Stimulated activated CD4-positive, alpha-beta T cell treated with anti-CD3 and anti-CD28 coated beads, Interleukin-12 subunit alpha, Interleukin-12 subunit beta, amount 100 ng/mL, for 48 hours (primary cell): ENCODE data around the gene ALS2CL.
A peak's percentile ranks its signal among the peaks of the same experiment; 100 is the strongest.
"Not testable (repeated sequence)": the region's sequence is repeated elsewhere in the genome, so short reads cannot be mapped to it uniquely, and the experiment has no call there.

ENCODE experiments used
- DNase-seq, 3 donors: peaks; one replicate each; pipeline ENCODE4 v3.0.0-alpha.2; 2020; ENCODE audit warnings: low read depth in 2 of 3, low spot score in 1 of 3

ALS2CL gene

DNA sequence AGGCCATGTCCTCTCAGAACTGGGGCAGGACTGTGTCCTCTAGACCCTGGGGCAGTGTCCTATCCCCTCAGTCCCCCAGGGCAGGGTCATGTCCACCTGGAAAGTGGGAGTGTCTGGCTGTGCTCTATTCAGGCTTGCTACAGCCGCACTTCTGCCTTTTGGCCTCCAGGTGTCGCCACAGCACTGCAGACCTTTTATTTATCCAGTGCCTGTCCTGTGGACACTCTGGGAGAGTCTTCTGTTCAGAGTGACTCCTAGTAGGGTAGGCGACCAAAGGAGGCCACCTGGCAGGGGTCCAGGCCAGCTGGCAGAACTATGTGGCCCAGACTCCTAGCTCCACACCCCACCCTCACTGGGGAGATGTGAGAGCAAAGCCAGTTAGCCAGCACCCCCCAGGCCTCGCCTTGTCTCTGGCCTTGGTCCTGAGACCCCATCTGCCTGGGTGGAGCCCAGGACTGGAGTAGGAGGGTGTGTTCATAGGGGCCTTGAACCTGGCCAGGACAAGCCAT is 11.6 kb upstream of the ALS2CL start:
- peak; percentile 47 to 65 (median 51) for DNase-seq

DNA sequence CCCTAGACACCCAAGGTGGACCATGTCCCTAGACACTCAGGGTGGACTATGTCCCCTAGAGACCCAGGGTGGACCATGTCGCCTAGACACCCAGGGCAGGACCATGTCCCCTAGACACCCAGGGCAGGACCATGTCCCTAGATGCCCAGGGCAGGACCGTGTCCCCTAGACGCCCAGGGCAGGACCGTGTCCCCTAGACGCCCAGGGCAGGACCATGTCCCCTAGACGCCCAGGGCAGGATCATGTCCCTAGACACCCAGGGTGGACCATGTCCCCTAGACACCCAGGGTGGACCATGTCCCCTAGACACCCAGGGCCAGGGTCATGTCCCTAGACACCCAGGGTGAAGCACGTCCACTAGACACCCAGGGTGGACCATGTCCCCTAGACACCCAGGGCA is 10.9 kb upstream of the ALS2CL start:
- DNase-seq, result not testable (repeated sequence)

DNA sequence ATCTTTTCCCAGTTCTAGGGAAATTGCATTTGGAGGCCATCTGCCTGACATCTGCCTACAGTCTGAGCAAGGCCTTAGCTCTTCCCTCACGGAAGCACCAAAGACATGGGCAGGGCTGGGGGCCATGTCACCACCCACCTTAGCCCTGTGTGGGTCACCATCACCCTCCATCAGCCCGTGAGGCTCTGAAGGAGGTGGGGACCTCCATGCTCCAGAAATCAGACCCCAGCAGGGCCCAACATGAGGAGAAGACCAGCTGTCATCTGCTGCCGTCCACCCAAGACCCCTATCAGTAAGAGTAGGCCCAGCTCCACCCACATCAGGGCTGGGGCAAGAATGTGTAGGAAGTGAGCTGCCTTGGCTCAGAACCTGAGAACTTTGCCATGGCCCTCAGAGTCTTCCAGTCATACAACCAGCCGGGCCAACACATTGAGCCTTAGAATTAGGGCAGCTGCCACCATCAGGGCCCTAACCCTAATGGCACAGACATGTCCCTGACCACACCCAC is 9.6 kb upstream of the ALS2CL start:
- no peak for DNase-seq

DNA sequence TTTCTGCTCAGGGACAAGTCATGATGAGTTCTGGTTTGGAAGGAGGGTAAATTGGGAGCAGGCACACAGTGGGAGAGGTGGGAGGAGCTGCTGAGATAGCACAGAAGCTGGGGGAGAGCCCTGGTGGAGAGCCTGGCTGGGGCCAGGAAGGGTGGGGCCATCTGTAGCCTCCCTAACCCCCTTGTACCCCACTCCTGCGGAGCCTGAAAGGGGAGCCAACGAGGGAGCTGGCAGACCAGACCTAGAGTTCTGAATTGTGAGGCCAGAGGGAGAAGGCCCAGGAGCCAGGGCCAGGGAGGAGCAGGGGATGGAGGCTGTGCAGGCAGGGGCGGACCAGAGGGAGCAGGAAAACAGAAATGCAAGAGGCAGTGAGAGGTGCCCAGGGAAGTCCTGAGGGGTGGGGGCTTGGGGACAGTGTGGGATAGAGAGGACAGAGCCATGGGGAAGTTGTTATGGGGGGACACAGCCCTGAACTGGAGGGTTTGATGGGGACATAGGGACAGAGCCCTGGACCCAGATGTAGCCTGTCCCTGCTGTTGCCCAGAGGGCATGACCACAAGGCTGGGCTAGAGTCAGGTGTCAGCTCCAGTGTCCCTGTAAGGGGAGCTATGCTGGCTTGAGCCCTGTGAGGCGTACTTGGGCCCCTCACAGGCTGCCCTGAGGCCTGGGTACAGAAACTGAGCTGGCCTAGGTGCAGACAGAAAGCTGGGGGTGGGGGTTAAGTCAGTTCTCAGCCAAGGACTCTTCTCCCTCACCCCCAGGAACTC is 8.9 kb upstream of the ALS2CL start:
- no peak for DNase-seq

DNA sequence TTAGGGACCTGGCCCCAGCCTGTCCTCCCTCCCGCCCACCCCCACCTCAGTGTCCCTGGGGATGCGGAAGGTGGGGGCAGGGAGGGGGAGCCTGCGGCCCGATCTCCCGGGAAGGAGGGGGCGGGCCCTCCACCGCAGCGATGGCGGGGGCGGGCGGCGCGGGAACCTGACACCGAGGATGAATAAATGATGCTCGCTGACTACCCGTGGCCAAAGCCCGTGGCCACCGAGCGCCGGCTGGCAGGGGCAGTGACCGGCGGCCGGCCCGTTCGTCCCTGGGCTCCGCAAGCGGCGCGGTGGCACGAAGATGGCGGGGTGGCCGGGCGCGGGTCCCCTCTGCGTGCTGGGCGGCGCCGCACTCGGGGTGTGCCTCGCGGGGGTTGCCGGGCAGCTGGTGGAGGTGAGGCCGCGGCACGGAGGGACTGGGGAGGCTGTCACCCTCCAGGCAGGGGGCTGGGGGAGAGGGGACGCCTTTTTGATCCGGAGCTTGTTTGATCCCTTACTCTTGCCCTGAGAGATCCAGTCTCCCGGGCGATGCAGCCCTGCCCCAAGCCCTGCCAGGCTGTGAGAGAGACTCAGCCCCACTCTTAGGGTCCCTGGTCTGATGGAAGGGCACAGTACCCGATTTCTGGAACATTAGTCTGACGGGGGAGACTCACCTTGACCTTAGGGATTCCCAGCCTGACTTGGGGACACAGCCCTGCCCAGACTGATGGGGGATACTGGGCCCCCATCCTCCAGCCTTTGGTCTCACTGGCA is 7.9 kb upstream of the ALS2CL start, which contains the start of gene TMIE:
TMIE (plus strand) TSS at position 212 of the 759 bp plus-strand sequence; CDS start at position 308, 96 bp downstream.
- no peak for DNase-seq

DNA sequence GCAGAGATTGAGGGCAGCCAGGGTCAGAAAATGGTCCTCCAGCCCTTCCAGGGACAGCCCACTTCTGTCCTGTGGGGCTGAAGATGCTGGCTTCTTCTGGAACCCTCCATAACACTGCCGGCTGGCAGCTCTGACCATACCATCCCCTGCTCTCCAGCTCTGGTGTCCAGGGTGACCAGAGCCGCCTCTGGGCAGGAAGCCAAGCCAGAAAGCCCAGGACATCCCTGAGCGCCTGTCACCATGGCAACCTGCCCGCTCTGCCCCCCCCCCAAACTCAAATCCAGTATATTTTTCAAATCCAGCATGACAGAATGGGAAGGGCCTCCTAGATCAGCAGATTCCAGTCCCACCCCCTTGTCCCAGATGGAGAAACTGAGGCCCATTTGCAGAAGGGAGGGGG is 7.3 kb upstream of the ALS2CL start:
- DNase-seq, result no peak

DNA sequence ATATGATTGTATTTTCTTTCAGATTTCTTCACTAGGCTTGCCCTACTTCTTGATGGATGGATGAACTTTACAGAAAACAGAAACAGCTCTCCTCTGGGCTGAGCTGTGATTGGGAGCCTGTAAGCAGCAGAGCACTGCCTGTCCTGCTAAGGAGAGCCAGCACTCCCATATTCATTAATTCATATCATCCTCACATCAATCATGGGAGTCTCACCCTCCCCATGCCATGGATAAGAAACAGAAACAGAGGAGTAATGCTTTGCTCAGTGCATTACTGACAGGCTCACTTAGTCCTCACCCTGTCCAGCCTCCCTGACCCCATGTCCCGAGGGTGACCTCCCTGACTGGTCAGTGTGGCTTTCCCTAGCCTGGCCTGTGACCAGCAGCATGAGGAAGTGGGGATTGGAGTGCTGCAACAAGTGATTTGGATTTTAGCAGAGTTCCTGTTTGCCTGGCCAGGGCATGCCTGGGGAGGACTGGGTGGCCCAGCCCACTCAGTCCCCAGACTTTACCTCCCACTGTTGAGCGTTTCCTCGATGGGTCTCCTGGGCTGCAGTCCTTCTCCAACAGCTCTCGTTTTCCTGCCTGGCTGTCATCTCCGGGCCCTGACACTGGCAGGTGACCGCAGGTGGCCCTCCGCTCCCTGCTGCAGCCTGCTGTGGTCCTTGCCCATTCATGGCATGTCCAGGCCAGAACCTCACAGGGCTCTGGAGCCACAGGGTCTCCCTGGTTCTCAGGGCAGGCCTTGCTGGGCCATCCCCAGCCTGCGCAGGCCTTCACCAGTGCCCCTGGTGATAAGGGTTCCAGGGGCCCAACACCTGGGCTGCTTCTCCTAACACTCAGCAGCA is 6.4 kb upstream of the ALS2CL start:
- no peak for DNase-seq

DNA sequence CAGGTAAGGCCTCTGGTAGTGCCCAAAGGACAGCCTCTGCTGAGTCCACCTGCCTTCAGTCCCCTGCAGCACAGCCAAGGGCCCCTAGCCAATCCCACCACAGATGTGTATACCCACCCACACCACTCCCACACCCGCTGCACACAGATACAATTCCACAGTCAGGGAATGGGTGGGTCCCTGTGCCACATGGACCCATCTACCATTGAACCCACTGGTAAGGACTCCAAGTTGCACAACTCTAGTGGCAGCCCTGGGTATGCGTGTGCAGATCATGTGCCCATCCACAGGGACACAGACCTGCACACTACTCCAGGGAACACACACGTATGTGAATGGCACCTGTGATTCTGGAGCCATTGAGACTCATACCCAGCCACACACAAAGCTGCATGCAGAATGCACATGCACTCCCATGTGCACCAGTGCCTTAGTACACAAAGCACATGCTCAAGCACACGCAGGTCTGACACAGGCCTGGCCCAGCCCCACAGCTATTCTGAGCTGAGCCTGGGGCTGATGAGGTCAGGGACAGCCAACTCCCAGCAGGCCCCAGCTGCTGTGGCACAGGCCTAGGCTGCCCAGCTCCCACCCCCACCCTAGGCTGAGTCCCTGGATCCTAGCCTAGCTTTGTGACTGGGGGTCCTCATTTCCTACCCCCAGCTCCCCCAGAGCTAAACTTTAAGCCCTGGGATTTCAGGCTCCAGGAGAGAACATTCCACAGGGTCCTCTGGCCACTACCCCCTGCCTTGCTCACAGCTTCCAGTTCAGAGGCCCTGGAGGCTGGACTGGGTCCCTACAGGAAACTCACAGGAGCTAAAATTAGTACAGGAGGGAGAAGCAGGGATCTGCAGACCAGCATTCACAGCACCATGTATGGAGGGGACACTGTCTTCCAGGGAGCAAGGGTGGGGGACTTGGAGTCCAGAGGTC is 2.7 kb upstream of the ALS2CL start:
- DNase-seq, result no peak

DNA sequence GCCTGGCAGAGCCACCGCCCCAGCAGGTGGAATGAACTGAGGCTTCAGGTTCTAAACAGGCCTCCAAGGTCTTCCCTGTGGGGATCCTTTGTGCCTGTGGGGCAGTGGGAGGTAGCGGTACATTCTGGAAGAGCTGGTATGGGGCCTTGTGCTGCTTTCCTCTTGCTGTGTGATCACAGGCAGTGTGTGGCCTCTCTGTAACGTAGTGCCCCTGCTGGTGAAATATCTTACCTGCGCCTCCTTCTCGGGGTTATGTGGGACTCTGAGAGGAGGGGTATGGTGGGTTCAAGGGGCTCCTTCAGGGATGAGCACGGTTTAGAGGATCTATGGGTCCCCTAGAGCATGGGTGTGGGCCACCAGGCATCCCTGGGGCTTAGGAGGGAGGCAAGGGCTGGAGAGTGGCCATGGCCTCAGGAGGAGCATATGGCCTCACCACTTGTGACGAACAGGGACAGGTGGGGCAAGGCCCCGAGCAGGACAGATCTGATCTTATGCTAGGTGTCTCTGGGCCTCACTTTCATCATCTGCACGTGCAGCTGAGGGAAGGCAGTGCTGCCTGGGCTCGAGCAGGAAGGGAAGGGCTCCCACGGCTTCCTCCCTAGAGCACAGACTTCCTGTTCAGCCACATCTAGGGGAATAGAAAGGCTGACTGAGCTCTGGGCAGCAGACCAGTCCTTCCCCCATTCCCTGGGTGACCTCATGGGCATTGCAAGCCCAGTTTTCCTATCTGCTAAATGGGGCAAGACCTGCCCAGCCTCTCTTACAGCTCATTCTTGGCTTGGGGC is 1.9 kb upstream of the ALS2CL start:
- DNase-seq, result peak in 2 of 3 donors; percentile 39 to 46

DNA sequence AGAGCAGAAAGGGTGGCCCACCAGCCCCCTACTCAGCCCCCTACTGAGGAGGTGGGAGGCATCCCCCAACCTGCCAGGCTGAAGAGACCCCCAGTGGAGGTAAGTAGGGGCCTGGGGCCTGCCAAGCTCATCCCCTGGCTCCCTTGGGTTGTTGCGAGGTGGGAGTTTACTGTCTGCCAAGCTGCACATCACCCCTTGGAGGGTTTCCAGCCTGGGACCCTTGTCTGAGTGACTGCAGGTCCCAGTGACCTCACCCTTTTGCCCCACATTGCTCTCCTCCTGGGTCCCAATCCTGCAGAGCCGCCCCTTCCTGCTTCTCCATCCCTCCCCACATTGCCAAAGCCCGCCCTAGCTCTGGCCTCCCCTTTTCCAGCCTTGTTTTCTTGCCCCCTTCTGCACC is 1.0 kb upstream of the ALS2CL start:
- DNase-seq, result no peak

DNA sequence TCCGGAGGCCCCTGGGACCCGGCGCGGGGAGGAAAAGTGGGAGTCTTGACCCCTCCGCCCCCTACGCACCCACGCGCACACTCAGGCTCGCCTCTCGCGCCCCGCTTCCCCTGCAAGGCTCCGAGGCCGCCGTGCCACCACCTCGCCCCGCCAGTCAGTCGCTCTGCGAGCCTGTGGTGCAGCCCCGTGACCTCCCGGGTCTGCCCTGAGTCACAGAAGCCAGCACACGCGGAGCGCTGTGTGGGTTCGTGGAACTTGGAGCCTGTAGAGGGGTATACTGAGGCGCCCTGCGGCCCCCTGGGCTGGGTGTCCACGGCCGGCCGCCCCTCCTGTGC is 380 bp upstream of the ALS2CL start:
- peak in 2 of 3 donors; percentile 21 to 26 for DNase-seq

DNA sequence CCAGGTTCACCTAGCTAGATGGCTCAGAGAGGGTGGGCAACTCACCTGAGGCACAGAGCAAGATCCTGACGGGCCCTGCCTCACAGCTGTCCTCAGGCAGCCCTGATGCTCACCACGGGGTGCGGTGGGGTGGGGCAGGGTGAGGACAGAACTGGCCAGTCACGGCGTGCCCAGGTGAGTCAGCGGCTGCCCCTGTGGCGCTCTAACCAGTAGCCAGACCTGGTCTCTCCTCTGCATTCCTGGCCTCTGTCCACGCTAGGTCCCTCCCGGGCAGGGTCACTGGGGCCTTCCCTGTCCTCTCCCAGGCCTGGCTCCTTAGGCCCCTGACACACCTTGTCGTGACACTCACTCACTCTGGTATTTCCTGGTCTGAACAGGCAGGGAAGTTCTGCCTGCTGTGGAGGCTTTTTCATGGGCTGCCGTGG is 901 bp downstream of the ALS2CL start:
- DNase-seq, result no peak

DNA sequence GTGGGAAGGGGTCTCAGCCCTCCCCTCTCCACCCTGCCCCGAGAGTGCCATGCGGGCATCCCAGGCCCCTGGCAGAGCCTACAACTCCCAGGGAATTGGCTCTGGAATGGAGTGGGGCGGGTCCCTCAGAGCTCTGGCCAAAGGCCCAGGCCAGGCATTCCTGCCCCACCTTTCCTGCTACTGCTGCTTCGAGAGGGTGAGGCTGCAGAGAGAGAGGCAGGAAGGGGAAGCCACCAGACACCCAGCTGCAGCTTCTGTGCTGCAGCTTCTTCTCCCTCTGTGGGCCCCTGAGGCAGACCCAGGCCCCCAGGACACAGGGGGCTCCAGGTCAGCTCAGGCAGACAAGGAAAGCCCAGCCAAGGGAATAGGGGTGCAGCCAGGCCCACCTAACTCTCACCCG is 2.7 kb downstream of the ALS2CL start:
- DNase-seq, result no peak

DNA sequence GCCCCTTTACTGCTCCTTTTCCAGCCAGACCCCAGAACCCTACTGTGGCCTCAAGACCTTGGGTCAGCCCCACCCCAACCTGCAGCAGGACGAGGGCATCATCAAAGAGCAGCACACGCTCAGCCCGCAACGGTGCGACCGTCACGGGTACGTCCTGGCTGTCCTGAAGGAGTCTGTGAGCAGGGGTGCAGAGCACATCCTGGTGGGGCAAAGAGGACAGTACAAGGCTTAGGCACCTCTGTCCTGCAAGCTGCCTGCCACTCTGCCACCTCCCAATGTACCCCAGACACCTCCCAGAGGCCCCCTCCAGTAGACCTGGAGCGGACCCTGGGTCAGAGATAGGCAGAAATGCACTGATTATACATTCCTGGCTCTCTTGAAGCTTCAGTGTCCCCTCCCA is 8.0 kb downstream of the ALS2CL start:
- DNase-seq, result no peak

DNA sequence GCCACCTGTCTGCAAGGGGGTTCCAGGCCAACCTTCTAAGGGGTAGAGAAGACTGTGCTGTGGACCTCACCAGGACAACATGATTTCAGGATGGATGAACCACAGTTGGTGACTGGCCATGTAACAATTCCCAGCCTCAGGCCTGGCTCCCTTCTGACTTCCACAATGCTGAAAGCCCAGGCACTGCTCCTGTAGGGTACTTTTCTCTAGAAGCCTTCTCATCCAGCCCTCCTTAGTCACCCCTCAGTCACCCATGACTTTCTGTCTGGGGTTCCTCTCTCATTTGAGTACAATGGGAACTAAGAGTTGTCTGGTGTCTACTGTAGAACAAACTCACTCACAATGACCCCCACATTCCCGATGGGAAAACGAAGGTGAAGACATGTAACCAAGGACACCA is 8.6 kb downstream of the ALS2CL start:
- no peak for DNase-seq

DNA sequence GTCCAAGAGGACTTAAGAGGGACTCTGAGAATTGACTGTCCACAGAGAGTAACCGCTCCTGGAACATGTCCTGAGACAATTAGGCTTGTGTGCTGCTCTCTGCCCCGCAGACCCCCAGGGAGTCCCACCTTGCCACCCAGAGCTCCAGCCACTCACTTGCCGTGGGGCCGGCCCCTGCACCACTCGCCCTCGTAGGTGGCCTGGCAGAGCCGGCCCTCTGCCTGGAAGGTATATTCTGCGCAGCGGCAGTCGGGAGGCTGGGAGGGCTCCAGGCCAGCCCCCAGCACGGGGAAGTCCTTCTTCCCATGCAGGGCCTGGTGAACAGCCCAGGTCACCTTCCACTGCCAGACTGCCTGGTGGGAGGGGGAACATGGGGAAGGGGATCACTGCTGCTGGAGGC is 10.5 kb downstream of the ALS2CL start:
- DNase-seq, result no peak

DNA sequence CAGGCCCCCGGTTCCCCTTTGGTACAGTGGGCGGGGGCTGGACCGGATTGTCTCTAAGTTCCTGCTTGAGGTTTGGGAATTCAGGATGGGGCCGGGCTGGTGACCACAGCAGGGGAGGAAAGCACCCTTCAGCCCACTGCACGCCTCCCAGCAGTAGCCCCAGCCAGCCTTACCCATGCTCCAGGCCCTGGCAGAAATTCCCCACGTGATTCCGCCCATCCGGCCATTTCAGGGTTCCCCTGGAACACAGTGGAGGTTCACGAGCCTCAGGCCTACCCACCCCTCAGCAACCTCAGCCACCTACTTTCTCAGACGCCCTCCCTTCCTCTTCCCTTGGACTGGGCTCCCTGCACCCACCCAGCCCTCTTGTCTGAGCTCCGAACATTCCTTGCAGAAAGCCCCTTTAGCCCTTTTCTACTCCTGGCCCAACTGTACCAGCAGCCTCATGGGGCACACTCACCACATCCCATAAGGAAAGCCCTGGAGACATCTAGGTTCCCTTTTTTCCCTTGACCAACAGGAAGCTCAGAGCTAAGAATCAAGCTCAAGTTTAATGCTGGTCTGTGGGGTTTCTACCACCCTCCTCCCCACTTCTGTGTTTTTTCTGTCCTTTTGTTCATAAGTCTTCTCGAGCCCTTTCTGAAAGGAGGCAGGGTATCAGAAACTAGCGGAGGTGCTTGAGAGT is 11.5 kb downstream of the ALS2CL start:
- no peak for DNase-seq

DNA sequence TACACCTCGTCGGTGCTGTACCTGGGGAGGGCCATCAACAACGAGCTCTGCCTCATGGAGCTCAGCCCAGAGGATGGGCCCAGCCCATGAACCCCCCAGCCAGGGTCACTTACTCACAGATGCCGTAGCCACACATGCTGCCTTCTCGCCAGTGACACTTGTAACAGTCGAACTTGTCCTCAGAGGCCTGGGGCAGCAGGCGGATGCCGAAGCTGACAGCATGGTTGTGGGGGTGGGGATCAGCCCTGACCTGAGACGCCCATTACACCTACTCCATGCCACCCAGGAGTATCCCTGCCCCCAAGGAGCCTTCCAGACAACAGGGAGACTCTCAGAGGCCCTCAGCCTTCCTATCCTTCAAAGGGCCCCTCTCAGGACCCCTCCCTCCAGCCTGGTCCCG is 12.1 kb downstream of the ALS2CL start:
- DNase-seq, result no peak

DNA sequence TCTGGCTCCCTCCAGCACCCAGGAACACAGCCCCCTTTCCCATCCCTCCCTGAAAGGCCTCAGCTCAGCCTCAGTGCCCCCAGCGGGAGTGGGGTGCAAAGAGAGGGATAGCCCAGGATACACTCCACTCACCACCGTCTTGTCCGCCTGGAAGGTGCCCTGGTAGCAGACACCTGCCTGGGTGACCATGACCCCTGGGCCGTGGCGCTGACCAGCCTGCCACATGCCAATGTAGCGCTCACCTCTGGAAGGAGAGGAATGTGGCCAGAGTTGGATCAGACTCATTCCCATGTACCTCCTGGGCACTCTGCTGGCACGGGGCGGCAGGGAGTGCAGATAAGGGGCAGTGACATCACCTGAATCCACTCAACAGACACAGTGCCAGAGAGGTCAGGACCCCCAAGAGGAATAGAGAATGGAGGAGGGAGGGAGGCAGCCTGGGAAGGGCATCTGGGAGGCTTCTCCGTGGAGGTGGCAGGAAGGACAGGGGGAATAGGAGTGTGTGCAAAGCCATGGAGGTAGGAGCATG is 13.1 kb downstream of the ALS2CL start:
- DNase-seq, result no peak
